ENCODE results near the gene GNAL.

The GNAL gene

DNA sequence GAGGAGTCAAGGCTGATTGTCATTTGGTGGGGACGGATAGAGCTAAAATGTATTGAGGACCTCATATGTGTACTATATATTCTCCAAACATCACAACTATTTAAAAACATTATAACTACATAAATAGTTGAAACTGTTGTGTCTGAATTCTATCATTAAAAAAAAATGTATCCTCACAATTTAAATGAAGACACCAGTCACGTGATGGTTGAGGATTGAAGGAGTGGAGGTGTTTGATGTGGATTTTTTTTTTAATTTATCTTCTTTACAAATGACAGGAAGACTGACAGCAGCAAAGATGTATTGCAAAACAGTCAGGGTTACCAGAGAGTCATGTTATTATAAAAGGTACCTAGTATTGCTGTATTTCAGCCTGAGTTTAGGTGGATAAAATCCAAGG is 30.0 kb downstream of the GNAL start:
- in situ Hi-C loops (cut with MboI; ENCODE audit: low sequenced_read_pairs): no loop called here

DNA sequence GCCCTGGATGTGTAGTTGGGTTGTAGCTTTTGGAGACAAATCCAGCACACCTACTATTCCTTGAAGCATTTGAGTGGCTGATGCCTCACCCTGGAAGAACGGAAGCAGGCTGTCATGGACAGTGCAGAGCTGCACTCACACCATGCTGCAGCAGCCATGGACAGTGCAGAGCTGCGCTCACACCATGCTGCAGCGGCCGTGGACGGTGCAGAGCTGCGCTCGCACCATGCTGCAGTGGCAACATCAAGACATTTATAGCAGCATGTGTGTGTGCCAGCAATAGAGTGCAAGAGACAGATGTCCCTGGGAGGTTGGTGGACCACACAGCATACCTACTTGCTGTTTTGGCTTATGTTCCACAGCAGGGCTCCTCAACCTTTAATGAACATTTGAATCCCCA is 30.6 kb downstream of the GNAL start:
- in situ Hi-C loops (cut with MboI; ENCODE audit: low sequenced_read_pairs): no loop called here

DNA sequence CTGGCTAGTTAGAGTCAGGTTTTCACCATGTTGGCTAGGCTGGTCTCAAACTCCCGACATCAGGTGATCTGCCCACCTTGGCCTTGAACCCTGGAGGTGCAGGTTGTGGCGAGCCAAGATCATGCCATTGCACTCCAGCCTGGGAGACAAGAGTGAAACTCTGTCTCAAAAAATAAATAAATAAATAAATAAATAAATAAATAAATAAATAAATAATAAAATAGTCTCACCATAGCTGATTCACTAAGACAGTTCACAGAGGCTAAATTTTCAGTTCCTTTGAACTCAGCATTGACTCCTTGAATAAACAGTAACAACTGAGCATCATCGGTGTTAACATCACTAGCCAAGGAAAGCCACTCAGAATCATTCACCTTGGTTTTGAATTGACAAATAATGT is 32.7 kb downstream of the GNAL start:
- in situ Hi-C loops (cut with MboI; ENCODE audit: low sequenced_read_pairs): no loop called here

- in situ Hi-C loops (cut with MboI; ENCODE audit: low sequenced_read_pairs): loop anchor here (25.0 kb wide), 1 partner anchor 313 kb away; no protein-coding TSS in a partner anchor
These were observed 35.7 kb downstream of the GNAL start for GRCh38 chr18:11724781-11725180.

DNA sequence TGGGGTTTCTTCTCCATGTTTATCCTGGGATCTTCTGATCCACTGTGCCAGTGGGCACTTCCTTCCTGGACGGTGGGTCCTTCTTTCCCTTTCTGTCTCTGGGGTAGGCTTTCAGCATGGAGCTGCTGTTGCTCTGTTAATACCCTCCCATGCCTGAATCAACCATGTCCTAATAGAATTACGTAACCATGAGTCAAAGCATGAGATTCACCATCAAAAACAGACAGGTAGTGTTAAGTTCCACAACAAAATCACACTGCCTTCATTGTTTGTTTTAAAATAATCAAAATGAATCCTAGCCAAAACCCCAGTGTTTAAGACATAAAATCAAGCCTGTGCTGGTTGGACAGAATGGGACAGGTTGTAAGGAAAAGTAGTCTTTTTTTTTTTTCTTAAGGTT is 37.5 kb downstream of the GNAL start:
- in situ Hi-C loops (cut with MboI; ENCODE audit: low sequenced_read_pairs): loop anchor here (25.0 kb wide), 1 partner anchor 311 kb away; no protein-coding TSS in a partner anchor

- in situ Hi-C loops (cut with MboI; ENCODE audit: low sequenced_read_pairs): loop anchor here (25.0 kb wide), 1 partner anchor 309 kb away; no protein-coding TSS in a partner anchor
These were observed 39.2 kb downstream of the GNAL start for GRCh38 chr18:11728249-11728648.

- in situ Hi-C loops (cut with MboI; ENCODE audit: low sequenced_read_pairs): loop anchor here (25.0 kb wide), 1 partner anchor 308 kb away; no protein-coding TSS in a partner anchor
These were observed 40.5 kb downstream of the GNAL start for GRCh38 chr18:11729556-11729955.

DNA sequence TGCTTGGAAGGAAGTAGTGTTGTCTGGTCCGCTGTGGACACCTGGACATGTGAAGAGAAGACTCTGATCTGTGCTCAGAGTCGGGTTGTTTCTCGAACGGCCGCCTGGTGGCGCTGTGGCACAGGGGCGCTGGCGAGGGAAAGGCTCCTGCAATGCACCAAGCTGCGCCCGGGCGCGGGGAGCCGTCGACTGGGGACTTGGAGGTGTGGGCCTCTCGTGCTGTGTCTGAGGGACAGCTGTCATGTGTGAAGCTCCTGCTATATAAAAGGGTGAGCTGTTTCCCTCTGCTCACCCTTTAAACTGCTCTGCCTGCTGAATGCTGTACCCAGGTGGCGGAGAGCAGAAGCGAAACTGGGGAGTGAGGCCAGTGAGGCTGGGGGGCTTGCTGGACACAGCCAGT is 44.0 kb downstream of the GNAL start:
- in situ Hi-C loops (cut with MboI; ENCODE audit: low sequenced_read_pairs): loop anchor here (25.0 kb wide), 1 partner anchor 304 kb away; no protein-coding TSS in a partner anchor

GRCh38 chr18:11736656-11737055 is 47.6 kb downstream of the GNAL start:
- in situ Hi-C loops (cut with MboI; ENCODE audit: low sequenced_read_pairs): loop anchor here (25.0 kb wide), 1 partner anchor 301 kb away; no protein-coding TSS in a partner anchor

- in situ Hi-C loops (cut with MboI; ENCODE audit: low sequenced_read_pairs): loop anchor here (25.0 kb wide), 1 partner anchor 297 kb away; no protein-coding TSS in a partner anchor
These were observed 50.8 kb downstream of the GNAL start for GRCh38 chr18:11739893-11740292.

DNA sequence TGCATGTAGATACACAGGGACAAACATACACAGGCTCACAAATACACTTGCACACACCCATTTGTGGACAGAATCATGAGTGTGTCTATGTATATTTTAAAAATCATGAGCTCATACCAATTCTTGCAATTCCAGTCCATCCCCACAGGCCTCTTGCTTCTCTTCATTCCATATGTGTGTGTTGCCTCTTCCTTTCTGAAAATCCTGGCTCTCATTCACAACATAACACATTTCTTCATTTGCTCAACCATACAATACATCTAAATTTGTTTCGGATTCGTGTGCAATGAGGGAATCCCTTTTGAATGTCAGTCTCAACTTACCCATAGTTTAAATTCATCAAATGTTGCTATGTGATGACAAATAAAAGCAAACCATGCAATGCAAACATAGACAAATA is 51.4 kb downstream of the GNAL start:
- in situ Hi-C loops (cut with MboI; ENCODE audit: low sequenced_read_pairs): loop anchor here (25.0 kb wide), 1 partner anchor 297 kb away; no protein-coding TSS in a partner anchor

DNA sequence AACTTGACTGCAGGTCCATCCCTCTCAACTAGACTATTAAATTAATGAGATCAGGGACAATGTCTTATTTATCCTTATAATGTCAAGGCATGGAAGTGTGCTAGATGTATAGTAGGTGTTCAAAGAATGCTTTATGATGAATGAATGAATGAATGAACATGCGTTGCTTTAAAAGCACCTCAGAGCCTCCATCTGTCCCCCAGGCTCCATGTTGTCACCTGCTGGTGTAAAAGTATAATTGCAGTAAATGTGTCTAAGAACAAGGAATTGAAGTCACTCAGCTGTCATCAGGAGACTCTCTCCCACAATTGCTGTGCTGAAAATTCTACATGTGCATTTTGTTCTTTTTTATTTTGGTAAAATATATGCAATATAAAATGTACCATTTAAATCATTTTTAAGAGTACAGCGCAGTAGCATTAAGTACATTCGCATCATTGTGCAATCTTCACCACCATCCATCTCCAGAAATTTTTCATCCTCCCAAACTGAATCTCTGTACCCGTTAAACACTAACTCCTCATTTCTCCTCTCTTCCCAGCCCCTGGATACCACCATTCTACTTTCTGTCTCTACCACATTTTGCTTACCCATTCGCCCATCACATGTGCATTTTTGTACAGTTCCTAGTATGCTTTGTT is 52.6 kb downstream of the GNAL start:
- in situ Hi-C loops (cut with MboI; ENCODE audit: low sequenced_read_pairs): loop anchor here (25.0 kb wide), 1 partner anchor 296 kb away; no protein-coding TSS in a partner anchor

DNA sequence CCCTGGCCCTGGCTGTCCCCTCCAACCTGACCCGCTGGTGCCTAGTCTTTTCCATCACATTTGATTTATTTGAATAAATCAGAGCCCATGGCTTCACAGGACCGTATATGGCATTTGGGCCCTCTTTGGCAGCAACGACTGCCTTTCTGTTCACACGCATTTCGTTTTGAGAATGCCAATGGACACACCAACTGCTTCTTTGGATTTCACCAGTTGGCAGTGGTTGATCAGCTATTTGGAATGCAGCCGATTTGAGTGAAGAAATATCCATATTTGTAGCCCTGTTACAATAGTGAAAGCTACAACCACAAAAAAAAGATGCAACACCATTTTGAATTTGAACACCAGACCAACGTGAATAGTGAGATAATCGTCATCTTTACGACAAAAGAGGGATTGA is 56.5 kb downstream of the GNAL start:
- in situ Hi-C loops (cut with MboI; ENCODE audit: low sequenced_read_pairs): loop anchor here (25.0 kb wide), 1 partner anchor 292 kb away; no protein-coding TSS in a partner anchor

GRCh38 chr18:11747286-11747685 is 58.2 kb downstream of the GNAL start:
- in situ Hi-C loops (cut with MboI; ENCODE audit: low sequenced_read_pairs): loop anchor here (25.0 kb wide), 1 partner anchor 290 kb away; no protein-coding TSS in a partner anchor

DNA sequence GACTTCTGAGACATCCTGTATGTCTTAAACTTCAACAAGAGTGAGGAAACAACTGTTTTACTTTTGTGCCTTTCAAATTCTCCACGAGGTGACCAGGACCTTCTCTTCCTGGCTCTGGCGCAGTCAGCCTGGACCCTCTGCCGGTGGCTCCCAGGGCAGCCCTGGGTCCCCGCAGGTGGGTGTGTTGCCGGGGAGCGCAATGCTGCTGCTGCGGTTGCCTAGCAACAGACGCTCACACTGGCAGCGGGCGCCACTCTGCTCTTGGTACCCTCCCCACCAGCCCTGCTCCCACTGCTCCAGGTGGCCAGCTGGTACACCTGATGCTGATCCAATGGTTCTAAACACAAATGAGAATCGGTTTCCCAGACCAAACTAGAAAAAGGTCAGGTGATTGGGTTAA is 58.7 kb downstream of the GNAL start:
- in situ Hi-C loops (cut with MboI; ENCODE audit: low sequenced_read_pairs): loop anchor here (25.0 kb wide), 1 partner anchor 290 kb away; no protein-coding TSS in a partner anchor

DNA sequence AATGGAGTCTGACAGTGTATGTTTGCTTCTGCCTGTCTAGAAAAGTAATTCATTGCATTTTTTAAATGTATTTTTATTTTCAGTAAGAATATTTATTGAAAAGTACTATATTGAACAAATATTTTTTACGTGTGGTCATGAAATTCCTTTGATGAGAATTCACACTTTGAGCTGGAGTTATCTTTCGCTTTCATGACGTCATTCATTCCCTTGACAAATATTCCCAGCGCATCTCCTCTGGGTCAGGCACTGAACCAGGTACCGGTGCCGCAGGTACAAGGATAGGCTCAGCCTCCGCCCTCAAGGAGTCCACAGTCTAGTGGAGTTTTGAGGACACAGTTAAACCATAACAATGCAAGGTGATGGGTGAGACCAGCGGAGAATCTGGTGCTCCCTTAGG is 60.2 kb downstream of the GNAL start:
- in situ Hi-C loops (cut with MboI; ENCODE audit: low sequenced_read_pairs): loop anchor here (25.0 kb wide), 1 partner anchor 288 kb away; no protein-coding TSS in a partner anchor

- in situ Hi-C loops (cut with MboI; ENCODE audit: low sequenced_read_pairs): no loop called here
These were observed 61.1 kb downstream of the GNAL start for GRCh38 chr18:11750171-11750570.

- in situ Hi-C loops (cut with MboI; ENCODE audit: low sequenced_read_pairs): no loop called here
These were observed 61.7 kb downstream of the GNAL start for GRCh38 chr18:11750581-11751310.

DNA sequence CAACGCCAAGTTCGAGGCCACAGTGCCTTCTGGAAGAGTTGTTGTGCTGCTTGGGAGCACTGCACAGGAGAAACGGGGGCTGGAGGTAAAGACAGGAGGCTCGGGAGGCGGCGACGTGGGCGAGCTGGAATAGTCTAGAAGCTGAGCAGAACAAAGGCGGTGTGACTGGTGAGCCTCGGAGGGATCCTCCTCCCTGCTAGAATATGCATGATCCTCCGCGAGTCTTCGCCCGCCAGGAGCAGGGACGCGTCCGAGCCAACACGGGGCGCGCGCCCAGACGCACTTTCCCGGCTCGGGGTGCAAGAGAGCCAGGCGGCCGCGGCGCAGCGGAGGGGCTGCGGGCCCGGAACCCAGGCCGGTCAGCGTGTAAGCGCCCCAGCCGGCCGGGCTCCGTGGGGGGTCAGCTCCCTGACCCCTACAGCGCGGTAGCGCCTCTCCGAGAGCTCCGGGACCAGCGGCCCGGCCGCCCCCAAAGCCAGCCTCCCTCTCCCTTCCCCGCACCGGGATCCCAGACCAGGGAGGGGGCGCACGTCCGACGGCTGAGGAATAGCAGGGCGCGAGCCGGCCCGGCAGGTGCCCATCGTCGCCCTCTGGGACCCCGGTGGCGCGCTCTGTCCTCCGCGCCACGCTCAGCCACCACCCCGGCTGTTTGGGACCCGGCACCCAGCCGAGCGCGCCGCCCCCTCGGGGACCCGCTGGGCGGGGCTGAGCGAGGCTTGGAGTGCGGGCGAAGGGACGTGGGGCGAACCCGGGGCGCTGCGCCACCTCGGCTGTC is 62.5 kb downstream of the GNAL start:
- in situ Hi-C loops (cut with MboI; ENCODE audit: low sequenced_read_pairs): no loop called here

DNA sequence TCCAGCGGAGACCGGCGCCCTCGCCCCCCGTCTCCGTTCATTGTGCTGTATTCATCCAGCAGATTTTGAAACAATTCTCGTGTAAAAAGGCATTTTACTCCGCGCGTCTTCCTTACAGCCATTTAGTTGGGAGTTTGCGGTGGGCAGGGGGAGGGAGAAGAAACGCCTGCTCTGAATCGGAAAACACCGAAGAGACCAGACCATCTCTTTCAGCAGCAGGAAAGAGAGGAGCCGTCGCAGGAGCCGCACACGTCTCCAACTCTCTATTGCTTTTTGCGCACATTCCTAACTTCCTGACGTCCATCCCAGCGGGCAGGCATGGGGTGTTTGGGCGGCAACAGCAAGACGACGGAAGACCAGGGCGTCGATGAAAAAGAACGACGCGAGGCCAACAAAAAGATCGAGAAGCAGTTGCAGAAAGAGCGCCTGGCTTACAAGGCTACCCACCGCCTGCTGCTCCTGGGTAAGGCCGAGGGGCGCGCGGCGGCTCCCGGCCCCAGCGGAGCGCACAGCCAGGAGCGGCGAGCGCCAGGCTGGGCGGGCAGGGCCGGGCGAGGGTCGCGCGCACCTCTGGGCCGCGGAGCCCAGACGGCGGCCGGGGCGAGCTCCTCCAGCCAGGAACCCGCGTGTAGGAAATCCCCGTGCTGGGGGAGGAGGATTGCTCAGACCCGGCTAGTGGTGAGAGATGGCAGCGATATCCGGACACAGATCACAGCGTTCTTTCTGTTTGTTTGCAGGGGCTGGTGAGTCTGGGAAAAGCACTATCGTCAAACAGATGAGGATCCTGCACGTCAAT is 63.2 kb downstream of the GNAL start:
- in situ Hi-C loops (cut with MboI; ENCODE audit: low sequenced_read_pairs): no loop called here

Measured in HL-60/S4 (cell line).